Mesenchymal stem cell (in vitro differentiated cells and primary cell): ENCODE data around the gene DGCR2.

ENCODE experiments used
- DNase-seq: peaks from one replicate; pipeline ENCODE4 v3.0.0-alpha.2; 2013
- H2AFZ ChIP-seq: one replicate; pipeline ENCODE4 v1.6.1; 2013; ENCODE audit warnings: low read depth, mild to moderate bottlenecking, control low read depth, inconsistent platforms, low read length, moderate library complexity
- H2AK5ac ChIP-seq: 2 replicates; pipeline ENCODE4 v1.6.1; 2013; ENCODE audit warnings: low read length, moderate library complexity, mild to moderate bottlenecking, inconsistent platforms; ENCODE audit not compliant: severe bottlenecking
- H2BK120ac ChIP-seq: one replicate; pipeline ENCODE4 v1.6.1; 2013; ENCODE audit warnings: low read depth, mild to moderate bottlenecking, inconsistent platforms, low read length, moderate library complexity
- H2BK12ac ChIP-seq, 2 experiments: one replicate each; pipeline ENCODE4 v1.6.1; 2013; ENCODE audit warnings: inconsistent platforms in 2 of 2, low read length in 2 of 2, mild to moderate bottlenecking in 2 of 2, moderate library complexity in 2 of 2, control low read depth in 1 of 2
- H2BK15ac ChIP-seq: one replicate; pipeline ENCODE4 v1.6.1; 2013; ENCODE audit warnings: mild to moderate bottlenecking, low read depth, inconsistent platforms; ENCODE audit not compliant: poor library complexity, severe bottlenecking
- H2BK5ac ChIP-seq: 2 replicates; pipeline ENCODE4 v1.6.1; 2013; ENCODE audit warnings: low read depth, mild to moderate bottlenecking, low read length, control low read depth, inconsistent platforms; ENCODE audit not compliant: poor library complexity, severe bottlenecking
- H3K14ac ChIP-seq, 2 experiments: one replicate each; pipeline ENCODE4 v1.6.1; 2013; ENCODE audit warnings: inconsistent platforms in 2 of 2, low read length in 2 of 2, control low read depth in 1 of 2, mild to moderate bottlenecking in 1 of 2, moderate library complexity in 1 of 2
- H3K18ac ChIP-seq, 2 experiments: one replicate each; pipeline ENCODE4 v1.6.1; 2013; ENCODE audit warnings: inconsistent platforms in 2 of 2, low read length in 2 of 2, control low read depth in 1 of 2, low read depth in 1 of 2, mild to moderate bottlenecking in 1 of 2
- H3K23ac ChIP-seq, 2 experiments: one replicate each; pipeline ENCODE4 v1.6.1; 2013; ENCODE audit warnings: inconsistent platforms in 2 of 2, low read length in 2 of 2, mild to moderate bottlenecking in 2 of 2, moderate library complexity in 2 of 2, control low read depth in 1 of 2
- H3K27ac ChIP-seq: 2 replicates; pipeline ENCODE4 v1.5.1; 2013; ENCODE audit warnings: mild to moderate bottlenecking, moderate library complexity, low read length, control low read depth, inconsistent platforms; ENCODE audit not compliant: poor library complexity, severe bottlenecking
- H3K27me3 ChIP-seq, 2 experiments: 2 replicates each; pipeline versions ENCODE4 v1.6.1 to v1.7.0; 2013; ENCODE audit warnings: low read length in 2 of 2, mild to moderate bottlenecking in 2 of 2, moderate library complexity in 2 of 2, control low read depth in 1 of 2, inconsistent platforms in 1 of 2; ENCODE audit not compliant: control insufficient read depth in 1 of 2, insufficient read depth in 1 of 2
- H3K36me3 ChIP-seq, 2 experiments: 2 replicates each; pipeline versions ENCODE4 v1.6.1 to v1.7.0; 2013; ENCODE audit warnings: low read length in 2 of 2, control low read depth in 1 of 2, inconsistent platforms in 1 of 2, low read depth in 1 of 2, mild to moderate bottlenecking in 1 of 2; ENCODE audit not compliant: insufficient read depth in 2 of 2, control insufficient read depth in 1 of 2
- H3K4ac ChIP-seq, 2 experiments: one replicate each; pipeline ENCODE4 v1.6.1; 2013; ENCODE audit warnings: inconsistent platforms in 2 of 2, low read length in 2 of 2, mild to moderate bottlenecking in 2 of 2, moderate library complexity in 2 of 2, control low read depth in 1 of 2, low read depth in 1 of 2
- H3K4me1 ChIP-seq: 2 replicates; pipeline ENCODE4 v1.6.1; 2013; ENCODE audit warnings: low read depth, low read length, control low read depth; ENCODE audit not compliant: control insufficient read depth, insufficient read depth
- H3K4me2 ChIP-seq: 2 replicates; pipeline ENCODE4 v1.6.1; 2013; ENCODE audit warnings: low read length, mild to moderate bottlenecking, inconsistent platforms; ENCODE audit not compliant: poor library complexity, severe bottlenecking
- H3K4me3 ChIP-seq, 2 experiments: 2 replicates each; pipeline versions ENCODE4 v1.5.1 to v1.7.0; 2013; ENCODE audit warnings: low read length in 2 of 2, mild to moderate bottlenecking in 2 of 2, control low read depth in 1 of 2, low read depth in 1 of 2; ENCODE audit not compliant: insufficient read depth in 1 of 2
- H3K79me1 ChIP-seq: replicated peaks from 2 replicates; pipeline ENCODE4 v1.6.1; 2013; ENCODE audit warnings: mild to moderate bottlenecking, control low read depth, low read length, inconsistent platforms; ENCODE audit not compliant: poor library complexity, severe bottlenecking
- H3K9ac ChIP-seq: 2 replicates; pipeline ENCODE4 v1.7.0; 2013; ENCODE audit warnings: mild to moderate bottlenecking, low read length, moderate library complexity
- H3K9me3 ChIP-seq: 2 replicates; pipeline ENCODE4 v1.7.0; 2013; ENCODE audit warnings: mild to moderate bottlenecking, low read length; ENCODE audit not compliant: control insufficient read depth
- H4K8ac ChIP-seq: one replicate; pipeline ENCODE4 v1.6.1; 2013; ENCODE audit warnings: inconsistent platforms, mild to moderate bottlenecking, low read length, moderate library complexity
- H4K91ac ChIP-seq: one replicate; pipeline ENCODE4 v1.6.1; 2013; ENCODE audit warnings: mild to moderate bottlenecking, low read length, inconsistent platforms
- WGBS: methylation state at CpG from one replicate; pipeline ENCODE4 v1.1.7; 2013; ENCODE audit warnings: mixed read lengths; 5-methylcytosine and 5-hydroxymethylcytosine counted together

DGCR2 gene

GRCh38 chr22:19042285-19043120, 79.7 kb downstream of the DGCR2 start:
- Histone ChIP-seq H3K27ac (no peak overlapping the region), H3K23ac (no peak overlapping the region), H3K9me3 (no peaks in the 10 kb centered on the region), H3K9ac (no peak overlapping the region), H2BK15ac (no peak overlapping the region), H3K4me1 (no peaks in the 10 kb centered on the region), H2BK12ac (no peak overlapping the region), H2AK5ac (no peak overlapping the region), H3K4me2 (no peak overlapping the region), H3K4me3 (no peak overlapping the region), H3K27me3 (no peaks in the 10 kb centered on the region), H2AFZ (no peak overlapping the region), H4K91ac (no peak overlapping the region), H2BK5ac (no peak overlapping the region), H3K79me1 (peaks cover 22% of the 10 kb centered on the region), H4K8ac (no peak overlapping the region), H3K4ac (no peak overlapping the region), H3K18ac (no peak overlapping the region), H3K36me3 (peaks cover 82 to 89% of the 10 kb centered on the region in 2 experiments), H3K14ac (no peak overlapping the region), H2BK120ac (no peak overlapping the region)
- DNase-seq, result no peak
- 95% methylated on average over 22 of the region's 22 CpGs for WGBS

- H3K18ac ChIP-seq, result no peak overlapping the region
- no peak overlapping the region for H3K23ac ChIP-seq
- 98% methylated on average over 15 of the region's 15 CpGs for WGBS
- no peak overlapping the region for H3K4me3 ChIP-seq
- H3K9ac ChIP-seq, result no peak overlapping the region
- H3K79me1 ChIP-seq, result peaks cover 17% of the 10 kb centered on the region
- H3K4me1 ChIP-seq, result no peaks in the 10 kb centered on the region
- H3K36me3 ChIP-seq, result peaks cover 81 to 82% of the 10 kb centered on the region in 2 experiments
- no peak overlapping the region for H2BK5ac ChIP-seq
- no peak overlapping the region for H2BK15ac ChIP-seq
- H3K9me3 ChIP-seq, result no peaks in the 10 kb centered on the region
- no peak overlapping the region for H2AFZ ChIP-seq
- no peak overlapping the region for H3K14ac ChIP-seq
- no peak overlapping the region for H2BK12ac ChIP-seq
- H3K4ac ChIP-seq, result no peak overlapping the region
- H2AK5ac ChIP-seq, result no peak overlapping the region
- no peak overlapping the region for H3K4me2 ChIP-seq
- H4K8ac ChIP-seq, result no peak overlapping the region
- no peaks in the 10 kb centered on the region for H3K27me3 ChIP-seq
- DNase-seq, result no peak
- no peak overlapping the region for H2BK120ac ChIP-seq
- H4K91ac ChIP-seq, result no peak overlapping the region
- H3K27ac ChIP-seq, result no peak overlapping the region
Observed at GRCh38 chr22:19041704-19042074, 80.5 kb downstream of the DGCR2 start.

GRCh38 chr22:19040888-19041703, 81.1 kb downstream of the DGCR2 start:
- no peaks in the 10 kb centered on the region for H3K9me3 ChIP-seq
- H3K4me3 ChIP-seq, result no peak overlapping the region
- H2BK12ac ChIP-seq, result no peak overlapping the region
- H3K27me3 ChIP-seq, result no peaks in the 10 kb centered on the region
- no peaks in the 10 kb centered on the region for H3K4me1 ChIP-seq
- no peak overlapping the region for H3K23ac ChIP-seq
- H3K9ac ChIP-seq, result no peak overlapping the region
- no peak overlapping the region for H4K91ac ChIP-seq
- H3K4me2 ChIP-seq, result no peak overlapping the region
- no peak overlapping the region for H3K14ac ChIP-seq
- peaks cover 75 to 78% of the 10 kb centered on the region in 2 experiments for H3K36me3 ChIP-seq
- H2BK120ac ChIP-seq, result no peak overlapping the region
- H3K4ac ChIP-seq, result no peak overlapping the region
- no peak for DNase-seq
- no peak overlapping the region for H2BK5ac ChIP-seq
- no peak overlapping the region for H2AFZ ChIP-seq
- H3K79me1 ChIP-seq, result peaks cover 14% of the 10 kb centered on the region
- WGBS, result 96% methylated on average over 28 of the region's 30 CpGs
- no peak overlapping the region for H2AK5ac ChIP-seq
- H2BK15ac ChIP-seq, result no peak overlapping the region
- H4K8ac ChIP-seq, result no peak overlapping the region
- no peak overlapping the region for H3K27ac ChIP-seq
- no peak overlapping the region for H3K18ac ChIP-seq

GRCh38 chr22:19040391-19040861, 81.8 kb downstream of the DGCR2 start:
- H2BK5ac ChIP-seq, result no peak overlapping the region
- no peaks in the 10 kb centered on the region for H3K27me3 ChIP-seq
- no peak overlapping the region for H2AK5ac ChIP-seq
- no peak overlapping the region for H3K4me2 ChIP-seq
- H3K4me3 ChIP-seq, result no peak overlapping the region
- no peak overlapping the region for H3K23ac ChIP-seq
- H3K9ac ChIP-seq, result no peak overlapping the region
- 93% methylated on average over 4 of the region's 4 CpGs for WGBS
- no peak overlapping the region for H2BK120ac ChIP-seq
- H3K4me1 ChIP-seq, result no peaks in the 10 kb centered on the region
- no peaks in the 10 kb centered on the region for H3K9me3 ChIP-seq
- H4K8ac ChIP-seq, result no peak overlapping the region
- no peak overlapping the region for H3K4ac ChIP-seq
- H2BK15ac ChIP-seq, result no peak overlapping the region
- H2AFZ ChIP-seq, result no peak overlapping the region
- H2BK12ac ChIP-seq, result no peak overlapping the region
- H3K27ac ChIP-seq, result no peak overlapping the region
- no peak overlapping the region for H3K14ac ChIP-seq
- H3K18ac ChIP-seq, result no peak overlapping the region
- no peak for DNase-seq
- peaks cover 68 to 78% of the 10 kb centered on the region in 2 experiments for H3K36me3 ChIP-seq
- H4K91ac ChIP-seq, result no peak overlapping the region
- H3K79me1 ChIP-seq, result peaks cover 14% of the 10 kb centered on the region
